ENCODE measurements around the gene LRRFIP1. TPM values are rescaled to one million over a fixed set of nuclear protein-coding genes. Genes with fewer than 3 reads are reported as not detected.

The LRRFIP1 gene
- total and polyA plus RNA-seq, 2 donors (not counting 1 experiment from before 2014, with no cell fraction given) = 42.0 to 139 TPM

DNA sequence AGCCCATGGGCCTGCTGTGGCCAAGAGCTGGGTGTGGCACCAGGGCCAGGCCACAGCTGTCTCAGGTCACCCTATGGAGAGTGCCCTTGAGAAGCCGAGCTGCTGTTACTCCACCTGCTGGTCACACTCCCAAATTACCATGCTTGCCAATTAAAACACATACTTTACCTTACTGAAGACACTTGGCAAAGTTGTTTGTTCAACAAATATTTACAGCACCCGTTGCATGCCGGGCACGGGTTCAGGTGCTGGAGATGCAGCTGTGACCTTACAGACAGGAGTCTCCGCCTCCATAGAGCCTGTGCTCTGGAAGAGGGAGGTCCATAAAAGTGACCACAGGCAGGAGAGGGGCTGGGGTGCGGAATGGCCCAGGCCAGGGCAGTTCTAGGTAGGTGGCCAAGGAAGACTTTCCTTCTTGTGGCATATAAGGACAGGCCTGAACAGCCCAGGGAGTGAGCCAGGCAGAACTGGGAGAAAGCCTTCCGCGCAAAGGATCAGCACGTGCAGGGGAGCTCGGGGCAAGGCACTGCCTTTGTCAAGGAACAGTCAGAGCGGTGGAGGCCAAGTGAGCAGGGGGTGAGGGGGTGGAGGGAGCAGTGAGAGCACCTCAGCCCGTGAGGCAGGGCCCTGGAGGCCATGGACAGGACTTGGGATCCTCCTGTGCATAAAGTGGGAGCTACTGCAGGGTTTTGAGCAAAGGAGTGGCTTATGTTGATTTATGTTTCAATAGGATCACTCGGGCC, 147.6 kb downstream of the LRRFIP1 start:
- H3K27ac Mint-ChIP-seq = peak overlapping the region; percentile 41
- H3K4me3 ChIP-seq (ENCODE audit: control extremely low read depth in 1 of 5, extremely low read depth in 1 of 5, insufficient read depth in 1 of 5, low read depth in 2 of 5, low read length in 4 of 5) = no peak overlapping the region
- peaks cover 19% of the 10 kb centered on the region for H4K20me1 ChIP-seq (ENCODE audit: control insufficient read depth, insufficient read depth, low read length, poor library complexity, severe bottlenecking)
- peaks cover 16 to 69% of the 10 kb centered on the region in 2 experiments for H3K36me3 ChIP-seq (replicated peaks in 1 of 2; ENCODE audit: control extremely low read depth in 1 of 2, control insufficient read depth in 1 of 2, extremely low read depth in 1 of 2, insufficient read depth in 2 of 2, low read length in 1 of 2)
- H3K79me2 ChIP-seq (ENCODE audit: control insufficient read depth, insufficient read depth, low read length) = no peaks in the 10 kb centered on the region
- no peaks in the 10 kb centered on the region for H3K27me3 Mint-ChIP-seq
- ChIA-PET POLR2A (interaction anchor here (0.6 kb wide), 1 partner anchor 76 kb away, joined by 5 read pairs; no protein-coding TSS in a partner anchor), CTCF (interaction anchor here (1.0 to 3.9 kb wide), 14 partner anchors 9 to 488 kb away, joined by 3 to 25 read pairs (median 4); no protein-coding TSS in a partner anchor)
- H3K9me3 Mint-ChIP-seq (ENCODE audit: insufficient read depth) = no peaks in the 10 kb centered on the region
- H2AFZ ChIP-seq (ENCODE audit: insufficient read depth, low read depth, low read length, poor library complexity, severe bottlenecking) = no peak overlapping the region
- no peak overlapping the region for H3K27ac ChIP-seq (ENCODE audit: low read length in 2 of 2)
- no peak overlapping the region for H3K4me3 Mint-ChIP-seq
- no peaks in the 10 kb centered on the region for H3K4me1 Mint-ChIP-seq
- TF ChIP-seq, protein P1, sequence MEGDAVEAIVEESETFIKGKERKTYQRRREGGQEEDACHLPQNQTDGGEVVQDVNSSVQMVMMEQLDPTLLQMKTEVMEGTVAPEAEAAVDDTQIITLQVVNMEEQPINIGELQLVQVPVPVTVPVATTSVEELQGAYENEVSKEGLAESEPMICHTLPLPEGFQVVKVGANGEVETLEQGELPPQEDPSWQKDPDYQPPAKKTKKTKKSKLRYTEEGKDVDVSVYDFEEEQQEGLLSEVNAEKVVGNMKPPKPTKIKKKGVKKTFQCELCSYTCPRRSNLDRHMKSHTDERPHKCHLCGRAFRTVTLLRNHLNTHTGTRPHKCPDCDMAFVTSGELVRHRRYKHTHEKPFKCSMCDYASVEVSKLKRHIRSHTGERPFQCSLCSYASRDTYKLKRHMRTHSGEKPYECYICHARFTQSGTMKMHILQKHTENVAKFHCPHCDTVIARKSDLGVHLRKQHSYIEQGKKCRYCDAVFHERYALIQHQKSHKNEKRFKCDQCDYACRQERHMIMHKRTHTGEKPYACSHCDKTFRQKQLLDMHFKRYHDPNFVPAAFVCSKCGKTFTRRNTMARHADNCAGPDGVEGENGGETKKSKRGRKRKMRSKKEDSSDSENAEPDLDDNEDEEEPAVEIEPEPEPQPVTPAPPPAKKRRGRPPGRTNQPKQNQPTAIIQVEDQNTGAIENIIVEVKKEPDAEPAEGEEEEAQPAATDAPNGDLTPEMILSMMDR (IDR thresholded peaks at IDR 0.05) = peak; percentile 75
- TF ChIP-seq EZH2 (IDR thresholded peaks at IDR 0.05; ENCODE audit: borderline replicate concordance, insufficient read depth, low read depth, low read length, poor library complexity, severe bottlenecking) = no peak
- ATAC-seq (ENCODE audit: low read depth) (peak; percentile 67), DNase-seq (peak; percentile 64)
- H3K9me3 ChIP-seq (ENCODE audit: control extremely low read depth in 1 of 3, control insufficient read depth in 2 of 3, insufficient read depth in 1 of 3, low read length in 2 of 3) = peaks cover 0 to 5% (median 0%) of the 10 kb centered on the region in 3 donors
- H3K4me1 ChIP-seq (ENCODE audit: control insufficient read depth in 2 of 2, insufficient read depth in 2 of 2, low read length in 2 of 2) = no peaks in the 10 kb centered on the region
- 88% methylated on average over 13 of the region's 13 CpGs for WGBS (ENCODE audit: insufficient coverage)
- intact Hi-C loops (cut with micrococcal nuclease) = loop anchor here (1.0 kb wide), 1 partner anchor 263 kb away; no protein-coding TSS in a partner anchor
- no peak overlapping the region for H3K4me2 ChIP-seq (replicated peaks; ENCODE audit: low read depth, low read length, poor library complexity, severe bottlenecking)
- H3K27me3 ChIP-seq (replicated peaks in 1 of 4; ENCODE audit: control extremely low read depth in 1 of 4, control insufficient read depth in 3 of 4, insufficient read depth in 4 of 4, low read length in 3 of 4) = no peaks in the 10 kb centered on the region
- no peak overlapping the region for H3K9ac ChIP-seq (ENCODE audit: low read length)

DNA sequence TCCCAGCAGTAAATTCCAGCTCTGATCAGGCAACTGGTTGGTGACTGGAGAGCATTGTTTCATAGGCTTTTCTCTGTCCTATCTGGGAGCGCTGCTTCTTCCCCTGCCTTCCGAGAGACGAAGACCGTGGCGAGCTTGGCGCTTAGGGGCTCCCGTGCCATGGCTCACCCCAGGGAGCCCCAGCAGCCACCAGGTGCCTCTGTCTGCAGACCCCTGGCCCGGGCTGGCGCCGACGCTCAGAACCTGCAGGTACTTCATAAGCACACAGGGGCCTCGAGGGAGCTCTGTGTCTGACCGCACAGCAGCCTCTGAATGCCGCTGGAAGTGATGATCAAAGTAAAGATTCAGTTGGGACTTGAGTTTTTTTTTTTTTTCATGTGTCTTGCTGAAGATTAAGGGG, 152.1 kb downstream of the LRRFIP1 start:
- intact Hi-C loops (cut with micrococcal nuclease) = no loop called here
- no peak for ATAC-seq (ENCODE audit: low read depth)
- CTCF ChIA-PET = no interaction called here
- Histone ChIP-seq H3K9ac (ENCODE audit: low read length) (no peak overlapping the region), H3K9me3 (ENCODE audit: control extremely low read depth in 1 of 3, control insufficient read depth in 2 of 3, insufficient read depth in 1 of 3, low read length in 2 of 3) (peaks cover 0 to 17% (median 0%) of the 10 kb centered on the region in 3 donors), H3K36me3 (replicated peaks in 1 of 2; ENCODE audit: control extremely low read depth in 1 of 2, control insufficient read depth in 1 of 2, extremely low read depth in 1 of 2, insufficient read depth in 2 of 2, low read length in 1 of 2) (peaks cover 4 to 59% of the 10 kb centered on the region in 2 experiments), H4K20me1 (ENCODE audit: control insufficient read depth, insufficient read depth, low read length, poor library complexity, severe bottlenecking) (peaks cover 16% of the 10 kb centered on the region), H3K4me3 (ENCODE audit: control extremely low read depth in 1 of 5, extremely low read depth in 1 of 5, insufficient read depth in 1 of 5, low read depth in 2 of 5, low read length in 4 of 5) (no peak overlapping the region), H2AFZ (ENCODE audit: insufficient read depth, low read depth, low read length, poor library complexity, severe bottlenecking) (no peak overlapping the region), H3K4me1 (ENCODE audit: control insufficient read depth in 2 of 2, insufficient read depth in 2 of 2, low read length in 2 of 2) (no peaks in the 10 kb centered on the region), H3K4me2 (replicated peaks; ENCODE audit: low read depth, low read length, poor library complexity, severe bottlenecking) (no peak overlapping the region), H3K79me2 (ENCODE audit: control insufficient read depth, insufficient read depth, low read length) (no peaks in the 10 kb centered on the region), H3K27me3 (replicated peaks in 1 of 4; ENCODE audit: control extremely low read depth in 1 of 4, control insufficient read depth in 3 of 4, insufficient read depth in 4 of 4, low read length in 3 of 4) (no peaks in the 10 kb centered on the region), H3K27ac (ENCODE audit: low read length in 2 of 2) (no peak overlapping the region)
- WGBS (ENCODE audit: insufficient coverage) = 79% methylated on average over 14 of the region's 14 CpGs
- Mint-ChIP-seq H3K4me3 (no peak overlapping the region), H3K4me1 (no peaks in the 10 kb centered on the region), H3K27me3 (no peaks in the 10 kb centered on the region), H3K27ac (no peak overlapping the region), H3K9me3 (ENCODE audit: insufficient read depth) (no peaks in the 10 kb centered on the region)
- DNase-seq = no peak
- no peak for TF ChIP-seq EZH2 (IDR thresholded peaks at IDR 0.05; ENCODE audit: borderline replicate concordance, insufficient read depth, low read depth, low read length, poor library complexity, severe bottlenecking)
- TF ChIP-seq, protein P1 (IDR thresholded peaks at IDR 0.05) = no peak
- POLR2A ChIA-PET = no interaction called here
